GM12873 (cell line): ENCODE data around the gene CHL1.

Experiments used
- CTCF ChIP-seq: IDR thresholded peaks from 2 replicates; pipeline ENCODE4 v1.5.1; 2012; ENCODE audit warnings: low read depth, mild to moderate bottlenecking, moderate library complexity, low read length, control low read depth; ENCODE audit not compliant: insufficient read depth; ENCODE audit errors: missing control alignments

CHL1 gene

GRCh38 chr3:297585-297984, 101.0 kb downstream of the CHL1 start:
- TF ChIP-seq CTCF: no peak

GRCh38 chr3:299590-300301, 103.2 kb downstream of the CHL1 start:
- TF ChIP-seq CTCF: no peak

- no peak for TF ChIP-seq CTCF
Measured at GRCh38 chr3:307182-307581, 110.6 kb downstream of the CHL1 start.

- TF ChIP-seq CTCF: no peak
Measured at GRCh38 chr3:308597-309321, 112.2 kb downstream of the CHL1 start.

- TF ChIP-seq CTCF: no peak
Measured at GRCh38 chr3:312160-312733, 115.7 kb downstream of the CHL1 start.

GRCh38 chr3:312911-313310, 116.3 kb downstream of the CHL1 start:
- no peak for TF ChIP-seq CTCF

GRCh38 chr3:317012-317411, 120.4 kb downstream of the CHL1 start:
- no peak for TF ChIP-seq CTCF
